Ishikawa (cell line): ENCODE results near the gene SEMA3E.

ENCODE experiments used
- EP300 ChIP-seq: IDR thresholded peaks from 2 replicates; pipeline ENCODE4 v1.6.1; 2012; ENCODE audit warnings: borderline replicate concordance
- NFIC ChIP-seq: IDR thresholded peaks from 2 replicates; pipeline ENCODE4 v1.6.1; 2012
- TAF1 ChIP-seq: IDR thresholded peaks from 2 replicates; pipeline ENCODE4 v1.6.1; 2012; ENCODE audit warnings: low read depth, mild to moderate bottlenecking
- YY1 ChIP-seq: IDR thresholded peaks from 2 replicates; pipeline ENCODE4 v1.6.1; 2012; ENCODE audit warnings: low read depth
- TF ChIP-seq, protein P1 (sequence below): IDR thresholded peaks from 2 replicates; pipeline ENCODE4 v1.6.1; 2012
- TF ChIP-seq, protein P2 (sequence below): IDR thresholded peaks from 2 replicates; pipeline ENCODE4 v1.6.1; 2012
- TF ChIP-seq, protein P3 (sequence below): IDR thresholded peaks from 2 replicates; pipeline ENCODE4 v1.6.1; 2012; ENCODE audit warnings: low read depth, mild to moderate bottlenecking

DNA sequence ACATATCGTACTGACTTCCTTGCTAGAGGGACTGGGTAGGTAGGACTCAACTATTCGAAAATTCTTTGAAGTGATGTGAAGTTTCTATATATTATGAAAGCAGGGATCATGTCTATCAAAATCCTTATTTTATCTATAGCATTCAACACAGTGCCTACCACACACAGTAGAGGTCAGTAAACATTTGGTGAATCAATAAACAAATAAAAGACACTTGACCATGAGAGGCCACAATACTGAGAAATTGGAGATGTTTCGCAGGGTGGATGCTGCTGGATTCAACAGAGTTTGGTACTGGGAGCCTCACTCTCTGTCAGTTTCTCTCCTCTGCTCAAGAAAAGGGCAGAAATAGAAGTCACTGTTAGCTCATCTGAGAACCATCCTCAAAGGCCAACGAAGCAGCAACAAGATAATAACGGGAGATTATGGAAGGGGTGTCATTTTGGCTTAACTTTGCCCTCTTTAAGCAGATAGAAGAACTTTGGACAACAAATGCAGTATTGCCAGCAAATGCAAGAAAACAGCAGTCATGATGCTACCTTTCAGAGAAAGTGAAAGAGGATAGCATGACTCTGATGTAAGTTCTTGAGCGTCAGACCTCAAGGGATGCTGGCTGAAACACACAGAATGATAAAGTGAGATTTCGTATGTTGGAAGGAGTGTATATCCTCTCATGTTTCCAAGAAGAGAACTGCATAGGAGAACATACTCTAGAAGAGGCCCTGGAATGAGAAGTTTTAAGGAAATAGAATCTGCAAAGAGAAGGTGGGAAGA, 107.6 kb downstream of the SEMA3E start:
- TF ChIP-seq NFIC (no peak), TAF1 (no peak), YY1 (no peak), EP300 (no peak)
- TF ChIP-seq, protein P1, sequence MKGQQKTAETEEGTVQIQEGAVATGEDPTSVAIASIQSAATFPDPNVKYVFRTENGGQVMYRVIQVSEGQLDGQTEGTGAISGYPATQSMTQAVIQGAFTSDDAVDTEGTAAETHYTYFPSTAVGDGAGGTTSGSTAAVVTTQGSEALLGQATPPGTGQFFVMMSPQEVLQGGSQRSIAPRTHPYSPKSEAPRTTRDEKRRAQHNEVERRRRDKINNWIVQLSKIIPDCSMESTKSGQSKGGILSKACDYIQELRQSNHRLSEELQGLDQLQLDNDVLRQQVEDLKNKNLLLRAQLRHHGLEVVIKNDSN = no peak
- TF ChIP-seq, protein P2, sequence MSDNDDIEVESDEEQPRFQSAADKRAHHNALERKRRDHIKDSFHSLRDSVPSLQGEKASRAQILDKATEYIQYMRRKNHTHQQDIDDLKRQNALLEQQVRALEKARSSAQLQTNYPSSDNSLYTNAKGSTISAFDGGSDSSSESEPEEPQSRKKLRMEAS = no peak
- TF ChIP-seq, protein P3, sequence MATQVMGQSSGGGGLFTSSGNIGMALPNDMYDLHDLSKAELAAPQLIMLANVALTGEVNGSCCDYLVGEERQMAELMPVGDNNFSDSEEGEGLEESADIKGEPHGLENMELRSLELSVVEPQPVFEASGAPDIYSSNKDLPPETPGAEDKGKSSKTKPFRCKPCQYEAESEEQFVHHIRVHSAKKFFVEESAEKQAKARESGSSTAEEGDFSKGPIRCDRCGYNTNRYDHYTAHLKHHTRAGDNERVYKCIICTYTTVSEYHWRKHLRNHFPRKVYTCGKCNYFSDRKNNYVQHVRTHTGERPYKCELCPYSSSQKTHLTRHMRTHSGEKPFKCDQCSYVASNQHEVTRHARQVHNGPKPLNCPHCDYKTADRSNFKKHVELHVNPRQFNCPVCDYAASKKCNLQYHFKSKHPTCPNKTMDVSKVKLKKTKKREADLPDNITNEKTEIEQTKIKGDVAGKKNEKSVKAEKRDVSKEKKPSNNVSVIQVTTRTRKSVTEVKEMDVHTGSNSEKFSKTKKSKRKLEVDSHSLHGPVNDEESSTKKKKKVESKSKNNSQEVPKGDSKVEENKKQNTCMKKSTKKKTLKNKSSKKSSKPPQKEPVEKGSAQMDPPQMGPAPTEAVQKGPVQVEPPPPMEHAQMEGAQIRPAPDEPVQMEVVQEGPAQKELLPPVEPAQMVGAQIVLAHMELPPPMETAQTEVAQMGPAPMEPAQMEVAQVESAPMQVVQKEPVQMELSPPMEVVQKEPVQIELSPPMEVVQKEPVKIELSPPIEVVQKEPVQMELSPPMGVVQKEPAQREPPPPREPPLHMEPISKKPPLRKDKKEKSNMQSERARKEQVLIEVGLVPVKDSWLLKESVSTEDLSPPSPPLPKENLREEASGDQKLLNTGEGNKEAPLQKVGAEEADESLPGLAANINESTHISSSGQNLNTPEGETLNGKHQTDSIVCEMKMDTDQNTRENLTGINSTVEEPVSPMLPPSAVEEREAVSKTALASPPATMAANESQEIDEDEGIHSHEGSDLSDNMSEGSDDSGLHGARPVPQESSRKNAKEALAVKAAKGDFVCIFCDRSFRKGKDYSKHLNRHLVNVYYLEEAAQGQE = no peak
